Measurements from ENCODE around the gene MMP20.

DNA sequence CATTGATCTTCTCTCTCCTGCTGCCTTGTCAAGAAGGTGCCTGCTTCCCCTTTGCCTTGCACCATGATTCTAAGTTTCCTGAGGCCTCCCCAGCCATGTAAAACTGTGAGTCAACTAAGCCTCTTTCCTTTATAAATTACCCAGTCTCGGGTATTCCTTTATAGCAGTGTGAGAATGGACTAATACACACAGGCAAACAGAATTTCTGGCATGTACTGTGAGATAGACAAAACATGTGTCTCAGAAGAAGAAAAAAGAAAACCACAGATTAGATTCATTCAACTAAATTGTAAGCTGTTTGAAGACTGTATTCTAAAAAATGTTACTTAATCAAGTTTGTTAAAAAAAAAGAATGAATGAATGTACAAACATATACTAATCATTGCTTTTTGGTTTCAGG is 1.5 kb upstream of the MMP20 start:
- TF ChIP-seq CTCF (IDR thresholded peaks at IDR 0.05) (no peak), EP300 (IDR thresholded peaks at IDR 0.05) (no peak)
